Left hindlimb (tissue), 1 donor: Measurements from ENCODE around the gene FAM110A.
"Not testable (repeated sequence)": the region's sequence is repeated elsewhere in the genome, so short reads cannot be mapped to it uniquely, and the experiment has no call there.

ENCODE experiments used
- DNase-seq: peaks from one replicate; pipeline ENCODE4 v3.0.0-alpha.2; 2018

The FAM110A gene

GRCh38 chr20:877814-878213 is 44.3 kb downstream of the FAM110A start:
- no peak for DNase-seq

- DNase-seq: no peak
These were observed 45.2 kb downstream of the FAM110A start for GRCh38 chr20:878511-879307.

GRCh38 chr20:879626-880025 is 46.1 kb downstream of the FAM110A start:
- DNase-seq: no peak

GRCh38 chr20:881051-881782 is 47.7 kb downstream of the FAM110A start:
- DNase-seq: no peak

- DNase-seq: no peak
These were observed 48.2 kb downstream of the FAM110A start for GRCh38 chr20:881783-882144.

- DNase-seq: peak; percentile 65
These were observed 51.8 kb downstream of the FAM110A start for GRCh38 chr20:884983-885952.

- no peak for DNase-seq
These were observed 53.6 kb downstream of the FAM110A start for GRCh38 chr20:887137-887536.

- DNase-seq: no peak
These were observed 54.5 kb downstream of the FAM110A start for GRCh38 chr20:888057-888456.

GRCh38 chr20:889106-889505 is 55.6 kb downstream of the FAM110A start:
- DNase-seq: no peak

- no peak for DNase-seq
These were observed 56.5 kb downstream of the FAM110A start for GRCh38 chr20:889932-890463.

- no peak for DNase-seq
These were observed 57.1 kb downstream of the FAM110A start for GRCh38 chr20:890666-891057.

GRCh38 chr20:891058-891705 is 57.7 kb downstream of the FAM110A start:
- DNase-seq: no peak

- no peak for DNase-seq
These were observed 58.2 kb downstream of the FAM110A start for GRCh38 chr20:891706-892080.

- DNase-seq: not testable (repeated sequence)
These were observed 58.9 kb downstream of the FAM110A start for GRCh38 chr20:892371-892770.
